ENCODE data around the gene CRYGC.
A peak's percentile ranks its signal among the peaks of the same experiment; 100 is the strongest.

The CRYGC gene

GRCh38 chr2:208129744-208130711 lies at the start of gene CRYGC:
Gene CRYGC (minus strand): TSS chr2:208129828. CDS start chr2:208129792, 36 bp downstream.
- Histone ChIP-seq H3K27me3 (ENCODE audit: control insufficient read depth, insufficient read depth, low read length) (no peaks in the 10 kb centered on the region), H3K4me3 (ENCODE audit: low read length) (no peak within 1 kb of the TSS), H3K9me3 (ENCODE audit: control insufficient read depth, insufficient read depth, low read length) (no peaks in the 10 kb centered on the region), H3K4me1 (ENCODE audit: control insufficient read depth, insufficient read depth, low read length) (peaks cover 1% of the 10 kb centered on the region; the same call in 1 of the 2 replicates), H3K27ac (ENCODE audit: low read length) (no peak within 1 kb of the TSS), H3K36me3 (ENCODE audit: control insufficient read depth, insufficient read depth, low read length) (no peaks in the 10 kb centered on the region)
- WGBS (ENCODE audit: insufficient coverage, insufficient read length) = no CpG with 5 or more reads among the region's 19 CpGs
- DNase-seq (ENCODE audit: low read depth, low spot score) = no peak

GRCh38 chr2:208179028-208179609 lies 49.5 kb upstream of the CRYGC start:
- Histone ChIP-seq H3K27me3 (ENCODE audit: control insufficient read depth, insufficient read depth, low read length) (no peaks in the 10 kb centered on the region), H3K9me3 (ENCODE audit: control insufficient read depth, insufficient read depth, low read length) (no peaks in the 10 kb centered on the region), H3K4me3 (ENCODE audit: low read length) (no peak overlapping the region), H3K27ac (ENCODE audit: low read length) (no peak overlapping the region), H3K4me1 (ENCODE audit: control insufficient read depth, insufficient read depth, low read length) (peaks cover 2% of the 10 kb centered on the region; the same call in 1 of the 2 replicates), H3K36me3 (ENCODE audit: control insufficient read depth, insufficient read depth, low read length) (no peaks in the 10 kb centered on the region)
- no peak for DNase-seq (ENCODE audit: low read depth, low spot score)
- no CpG with 5 or more reads among the region's 4 CpGs for WGBS (ENCODE audit: insufficient coverage, insufficient read length)

GRCh38 chr2:208175840-208176153 lies 46.2 kb upstream of the CRYGC start:
- Histone ChIP-seq H3K9me3 (ENCODE audit: control insufficient read depth, insufficient read depth, low read length) (no peaks in the 10 kb centered on the region), H3K27me3 (ENCODE audit: control insufficient read depth, insufficient read depth, low read length) (no peaks in the 10 kb centered on the region), H3K4me1 (ENCODE audit: control insufficient read depth, insufficient read depth, low read length) (peaks cover 2% of the 10 kb centered on the region; the same call in 1 of the 2 replicates), H3K27ac (ENCODE audit: low read length) (no peak overlapping the region), H3K4me3 (ENCODE audit: low read length) (no peak overlapping the region), H3K36me3 (ENCODE audit: control insufficient read depth, insufficient read depth, low read length) (no peaks in the 10 kb centered on the region)
- no peak for DNase-seq (ENCODE audit: low read depth, low spot score)
- no CpG with 5 or more reads among the region's 6 CpGs for WGBS (ENCODE audit: insufficient coverage, insufficient read length)

GRCh38 chr2:208175069-208175839 lies 45.6 kb upstream of the CRYGC start:
- Histone ChIP-seq H3K27me3 (ENCODE audit: control insufficient read depth, insufficient read depth, low read length) (no peaks in the 10 kb centered on the region), H3K9me3 (ENCODE audit: control insufficient read depth, insufficient read depth, low read length) (no peaks in the 10 kb centered on the region), H3K36me3 (ENCODE audit: control insufficient read depth, insufficient read depth, low read length) (no peaks in the 10 kb centered on the region), H3K27ac (ENCODE audit: low read length) (no peak overlapping the region), H3K4me1 (ENCODE audit: control insufficient read depth, insufficient read depth, low read length) (peaks cover 2% of the 10 kb centered on the region; the same call in 1 of the 2 replicates), H3K4me3 (ENCODE audit: low read length) (no peak overlapping the region)
- WGBS (ENCODE audit: insufficient coverage, insufficient read length) = no CpG with 5 or more reads among the region's 21 CpGs
- peak; percentile 68 for DNase-seq (ENCODE audit: low read depth, low spot score)

- Histone ChIP-seq H3K9me3 (ENCODE audit: control insufficient read depth, insufficient read depth, low read length) (no peaks in the 10 kb centered on the region), H3K36me3 (ENCODE audit: control insufficient read depth, insufficient read depth, low read length) (no peaks in the 10 kb centered on the region), H3K27ac (ENCODE audit: low read length) (no peak overlapping the region), H3K4me3 (ENCODE audit: low read length) (no peak overlapping the region), H3K27me3 (ENCODE audit: control insufficient read depth, insufficient read depth, low read length) (no peaks in the 10 kb centered on the region), H3K4me1 (ENCODE audit: control insufficient read depth, insufficient read depth, low read length) (peaks cover 2% of the 10 kb centered on the region; the same call in 1 of the 2 replicates)
- no peak for DNase-seq (ENCODE audit: low read depth, low spot score)
- no CpG with 5 or more reads among the region's 9 CpGs for WGBS (ENCODE audit: insufficient coverage, insufficient read length)
Measured at GRCh38 chr2:208174144-208174543, 44.5 kb upstream of the CRYGC start.

GRCh38 chr2:208172125-208172524 lies 42.5 kb upstream of the CRYGC start:
- no CpG with 5 or more reads among the region's 4 CpGs for WGBS (ENCODE audit: insufficient coverage, insufficient read length)
- H3K4me1 ChIP-seq (ENCODE audit: control insufficient read depth, insufficient read depth, low read length) = peaks cover 2% of the 10 kb centered on the region; the same call in 1 of the 2 replicates
- no peaks in the 10 kb centered on the region for H3K27me3 ChIP-seq (ENCODE audit: control insufficient read depth, insufficient read depth, low read length)
- no peak for DNase-seq (ENCODE audit: low read depth, low spot score)
- no peaks in the 10 kb centered on the region for H3K36me3 ChIP-seq (ENCODE audit: control insufficient read depth, insufficient read depth, low read length)
- H3K4me3 ChIP-seq (ENCODE audit: low read length) = no peak overlapping the region
- no peaks in the 10 kb centered on the region for H3K9me3 ChIP-seq (ENCODE audit: control insufficient read depth, insufficient read depth, low read length)
- no peak overlapping the region for H3K27ac ChIP-seq (ENCODE audit: low read length)

- Histone ChIP-seq H3K27ac (ENCODE audit: low read length) (no peak overlapping the region), H3K4me1 (ENCODE audit: control insufficient read depth, insufficient read depth, low read length) (no peaks in the 10 kb centered on the region), H3K27me3 (ENCODE audit: control insufficient read depth, insufficient read depth, low read length) (no peaks in the 10 kb centered on the region), H3K36me3 (ENCODE audit: control insufficient read depth, insufficient read depth, low read length) (no peaks in the 10 kb centered on the region), H3K9me3 (ENCODE audit: control insufficient read depth, insufficient read depth, low read length) (no peaks in the 10 kb centered on the region), H3K4me3 (ENCODE audit: low read length) (no peak overlapping the region)
- WGBS (ENCODE audit: insufficient coverage, insufficient read length) = no CpG with 5 or more reads among the region's 2 CpGs
- DNase-seq (ENCODE audit: low read depth, low spot score) = no peak
Measured at GRCh38 chr2:208164951-208165755, 35.5 kb upstream of the CRYGC start.

GRCh38 chr2:208163489-208163888 lies 33.9 kb upstream of the CRYGC start, which contains the start of gene CRYGA:
Gene CRYGA (minus strand): TSS chr2:208163589. CDS start chr2:208163556, 33 bp downstream.
- H3K4me3 ChIP-seq (ENCODE audit: low read length) = no peak within 1 kb of the TSS
- no peaks in the 10 kb centered on the region for H3K36me3 ChIP-seq (ENCODE audit: control insufficient read depth, insufficient read depth, low read length)
- H3K9me3 ChIP-seq (ENCODE audit: control insufficient read depth, insufficient read depth, low read length) = no peaks in the 10 kb centered on the region
- no peak within 1 kb of the TSS for H3K27ac ChIP-seq (ENCODE audit: low read length)
- WGBS (ENCODE audit: insufficient coverage, insufficient read length) = no CpG with 5 or more reads among the region's 2 CpGs
- H3K4me1 ChIP-seq (ENCODE audit: control insufficient read depth, insufficient read depth, low read length) = no peaks in the 10 kb centered on the region
- no peak for DNase-seq (ENCODE audit: low read depth, low spot score)
- H3K27me3 ChIP-seq (ENCODE audit: control insufficient read depth, insufficient read depth, low read length) = no peaks in the 10 kb centered on the region

- H3K27me3 ChIP-seq (ENCODE audit: control insufficient read depth, insufficient read depth, low read length) = no peaks in the 10 kb centered on the region
- no peaks in the 10 kb centered on the region for H3K4me1 ChIP-seq (ENCODE audit: control insufficient read depth, insufficient read depth, low read length)
- DNase-seq (ENCODE audit: low read depth, low spot score) = no peak
- no peaks in the 10 kb centered on the region for H3K36me3 ChIP-seq (ENCODE audit: control insufficient read depth, insufficient read depth, low read length)
- no peaks in the 10 kb centered on the region for H3K9me3 ChIP-seq (ENCODE audit: control insufficient read depth, insufficient read depth, low read length)
- H3K27ac ChIP-seq (ENCODE audit: low read length) = no peak overlapping the region
- no CpG with 5 or more reads among the region's 2 CpGs for WGBS (ENCODE audit: insufficient coverage, insufficient read length)
- no peak overlapping the region for H3K4me3 ChIP-seq (ENCODE audit: low read length)
Measured at GRCh38 chr2:208156439-208156838, 26.8 kb upstream of the CRYGC start.

GRCh38 chr2:208153156-208153555 lies 23.5 kb upstream of the CRYGC start:
- H3K4me3 ChIP-seq (ENCODE audit: low read length) = no peak overlapping the region
- no peaks in the 10 kb centered on the region for H3K9me3 ChIP-seq (ENCODE audit: control insufficient read depth, insufficient read depth, low read length)
- no peaks in the 10 kb centered on the region for H3K36me3 ChIP-seq (ENCODE audit: control insufficient read depth, insufficient read depth, low read length)
- H3K27ac ChIP-seq (ENCODE audit: low read length) = no peak overlapping the region
- no peaks in the 10 kb centered on the region for H3K27me3 ChIP-seq (ENCODE audit: control insufficient read depth, insufficient read depth, low read length)
- no peaks in the 10 kb centered on the region for H3K4me1 ChIP-seq (ENCODE audit: control insufficient read depth, insufficient read depth, low read length)
- DNase-seq (ENCODE audit: low read depth, low spot score) = no peak

All from iPS DF 6.9 (cell line).